ENCODE results near the gene RALGAPB.
"Not testable (repeated sequence)": the region's sequence is repeated elsewhere in the genome, so short reads cannot be mapped to it uniquely, and the experiment has no call there.

Gene RALGAPB

DNA sequence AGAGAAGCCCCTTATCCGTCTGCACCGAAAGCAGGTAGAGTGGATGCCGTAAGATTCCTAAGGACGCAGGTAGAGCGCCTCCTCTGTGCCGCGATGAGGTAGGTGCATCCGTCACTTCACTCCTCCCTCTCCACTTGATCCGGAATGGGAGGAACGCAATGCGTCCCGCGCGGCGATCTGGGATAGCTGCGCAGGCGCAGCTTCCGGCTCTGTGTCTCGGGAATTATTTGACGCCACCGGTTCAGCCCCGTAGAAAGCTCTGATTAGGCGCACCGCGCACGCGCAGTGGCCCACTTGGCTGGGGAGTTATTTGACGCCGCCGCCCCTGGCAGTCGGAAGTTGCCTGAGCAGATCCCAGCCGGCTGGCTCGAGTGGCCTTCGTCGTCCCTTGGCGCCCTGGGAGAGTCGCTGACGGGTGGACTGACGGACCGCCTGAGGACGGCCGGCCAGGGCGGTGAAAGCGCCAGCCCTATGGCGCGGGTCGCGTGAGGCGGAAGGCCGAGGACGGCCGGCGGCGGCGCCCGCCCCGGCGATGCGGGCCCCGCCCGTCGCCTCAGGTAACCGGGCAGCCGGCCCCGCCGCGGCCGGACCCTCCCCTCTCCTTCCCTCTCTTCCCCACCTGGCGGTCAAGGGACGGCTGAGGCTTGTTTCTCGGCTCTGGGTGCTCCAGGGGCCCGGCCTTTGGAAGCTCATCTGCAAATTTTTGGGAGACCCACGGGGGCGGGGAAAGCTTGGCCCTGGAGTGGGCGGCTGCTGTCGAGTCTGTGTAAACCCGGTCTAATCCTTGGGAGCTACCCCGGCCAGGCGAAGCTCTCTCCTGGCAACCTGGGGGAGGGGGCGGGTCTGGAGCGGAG is at the start of gene RALGAPB:
TSS of gene RALGAPB (plus strand) at position 331 of the 854 bp plus-strand sequence. CDS start 15,590 bp downstream, outside the sequence.
- H3K9ac ChIP-seq (ENCODE audit: low read depth, low read length) = peak within 1 kb of the TSS; percentile 80
- H3K9me3 ChIP-seq (ENCODE audit: control insufficient read depth, insufficient read depth, low read length) = no peaks in the 10 kb centered on the region
- peak within 1 kb of the TSS; percentile 54 for H3K4me3 ChIP-seq (ENCODE audit: low read depth, low read length)
- no peaks in the 10 kb centered on the region for H3K27me3 ChIP-seq (ENCODE audit: control insufficient read depth, insufficient read depth, low read length)
- H3K36me3 ChIP-seq (ENCODE audit: control insufficient read depth, insufficient read depth, low read length) = no peaks in the 10 kb centered on the region
- no peaks in the 10 kb centered on the region for H3K4me1 ChIP-seq (ENCODE audit: control insufficient read depth, insufficient read depth, low read length)

DNA sequence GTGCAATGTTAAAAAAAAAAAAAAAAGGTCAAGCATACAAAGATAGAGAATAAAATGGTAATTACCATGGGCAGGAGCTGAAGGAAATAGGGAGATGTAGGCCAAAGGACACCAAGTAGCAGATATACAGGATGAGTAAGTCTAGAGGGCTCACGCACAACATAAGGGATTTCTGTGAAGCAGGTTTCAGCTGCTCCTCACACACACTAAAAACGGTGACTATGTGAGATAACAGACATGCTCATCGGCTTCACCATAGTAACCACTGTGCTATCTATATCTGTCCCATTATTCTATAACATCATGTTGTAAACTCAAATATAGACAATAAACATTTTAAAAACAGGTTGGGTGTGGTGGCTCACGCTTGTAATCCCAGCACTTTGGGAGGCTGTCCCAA is 49.1 kb upstream of the RALGAPB start:
- Histone ChIP-seq H3K27me3 (ENCODE audit: control insufficient read depth, insufficient read depth, low read length) (no peaks in the 10 kb centered on the region), H3K4me3 (ENCODE audit: low read depth, low read length) (no peak overlapping the region), H3K4me1 (ENCODE audit: control insufficient read depth, insufficient read depth, low read length) (no peaks in the 10 kb centered on the region), H3K36me3 (ENCODE audit: control insufficient read depth, insufficient read depth, low read length) (peaks cover 85% of the 10 kb centered on the region), H3K9me3 (ENCODE audit: control insufficient read depth, insufficient read depth, low read length) (no peaks in the 10 kb centered on the region), H3K9ac (ENCODE audit: low read depth, low read length) (no peak overlapping the region)

DNA sequence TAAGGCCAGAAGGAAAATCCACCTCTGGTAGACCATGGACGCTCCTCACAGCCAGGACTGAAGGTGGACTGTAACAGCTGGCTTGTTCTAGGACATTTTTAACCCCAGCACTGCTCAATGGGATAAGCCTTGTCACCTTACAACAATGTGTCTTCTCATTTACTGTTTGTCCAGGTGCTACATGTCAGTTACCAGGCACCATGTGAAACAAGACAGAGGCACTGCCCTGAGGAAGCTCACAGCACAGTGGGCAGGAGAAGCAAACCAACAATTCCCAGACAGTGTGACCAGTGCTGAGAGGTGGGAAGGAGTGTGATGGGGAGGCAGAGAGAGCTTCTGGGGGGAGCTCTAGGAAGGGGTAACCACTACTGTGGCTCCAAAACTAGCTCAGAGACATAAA is 48.2 kb upstream of the RALGAPB start:
- Histone ChIP-seq H3K9me3 (ENCODE audit: control insufficient read depth, insufficient read depth, low read length) (no peaks in the 10 kb centered on the region), H3K27me3 (ENCODE audit: control insufficient read depth, insufficient read depth, low read length) (no peaks in the 10 kb centered on the region), H3K4me3 (ENCODE audit: low read depth, low read length) (no peak overlapping the region), H3K9ac (ENCODE audit: low read depth, low read length) (no peak overlapping the region), H3K4me1 (ENCODE audit: control insufficient read depth, insufficient read depth, low read length) (no peaks in the 10 kb centered on the region), H3K36me3 (ENCODE audit: control insufficient read depth, insufficient read depth, low read length) (peaks cover 87% of the 10 kb centered on the region)

DNA sequence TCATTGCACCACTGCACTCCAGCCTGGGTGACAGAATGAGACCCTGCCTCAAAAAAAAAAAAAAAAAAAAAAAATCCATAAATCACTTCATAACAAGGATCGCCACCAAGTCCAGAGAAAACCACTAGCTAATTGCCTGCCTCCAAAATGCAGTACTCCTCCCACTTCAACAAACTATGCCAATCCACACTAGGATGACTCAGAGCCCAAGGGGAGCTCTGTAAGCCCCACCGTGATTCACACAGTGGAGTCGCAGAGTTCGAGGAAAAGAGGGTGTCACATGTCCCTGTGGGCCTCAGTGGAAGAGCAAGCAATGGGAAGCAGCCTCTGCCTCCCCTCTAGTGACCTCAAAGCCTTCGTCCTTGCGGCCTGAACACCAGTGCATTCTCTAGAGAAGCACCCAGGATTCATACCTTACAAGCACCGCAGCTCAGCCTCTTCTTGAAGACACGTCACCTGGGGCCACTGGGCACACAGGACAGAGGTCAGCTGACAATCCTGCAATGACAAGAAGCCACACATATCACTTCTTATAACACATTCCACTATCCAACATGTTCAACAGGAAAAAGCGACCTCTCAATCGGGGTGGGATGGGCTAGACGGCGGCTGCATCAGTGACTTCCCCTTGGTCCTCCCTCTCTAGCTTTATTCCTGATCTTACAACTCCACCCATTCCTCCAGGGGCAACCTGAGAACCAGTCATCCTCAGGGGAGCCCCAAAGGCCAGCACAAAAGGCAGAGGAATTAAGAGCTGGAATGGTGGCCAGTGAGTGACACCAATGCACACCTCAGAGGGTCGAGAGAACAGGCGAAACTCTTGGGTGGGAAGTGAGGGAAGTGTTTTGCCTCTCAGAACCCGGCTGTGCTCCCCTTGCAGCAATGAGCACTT is 46.4 kb upstream of the RALGAPB start:
- Histone ChIP-seq H3K9me3 (ENCODE audit: control insufficient read depth, insufficient read depth, low read length) (no peaks in the 10 kb centered on the region), H3K9ac (ENCODE audit: low read depth, low read length) (no peak overlapping the region), H3K4me3 (ENCODE audit: low read depth, low read length) (no peak overlapping the region), H3K27me3 (ENCODE audit: control insufficient read depth, insufficient read depth, low read length) (no peaks in the 10 kb centered on the region), H3K4me1 (ENCODE audit: control insufficient read depth, insufficient read depth, low read length) (no peaks in the 10 kb centered on the region), H3K36me3 (ENCODE audit: control insufficient read depth, insufficient read depth, low read length) (peaks cover 84% of the 10 kb centered on the region)

DNA sequence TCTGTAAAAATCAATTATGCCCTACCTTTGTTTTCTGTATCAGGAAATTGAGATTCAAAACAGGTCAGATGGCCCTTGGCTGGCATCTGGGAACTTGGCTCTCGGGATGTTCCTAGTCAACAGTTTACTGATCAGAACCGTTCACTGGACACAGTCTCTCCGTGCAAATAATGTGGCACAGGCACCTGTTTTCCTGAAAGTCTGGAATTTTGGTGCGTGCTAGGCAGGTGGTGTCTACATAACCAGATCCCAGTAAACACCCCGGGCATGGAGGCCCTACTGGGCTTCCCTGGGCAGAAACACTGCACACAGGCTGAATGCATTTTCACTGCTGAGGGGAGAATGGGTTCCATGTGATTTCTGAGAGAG is 45.0 kb upstream of the RALGAPB start:
- Histone ChIP-seq H3K36me3 (ENCODE audit: control insufficient read depth, insufficient read depth, low read length) (peaks cover 88% of the 10 kb centered on the region), H3K4me3 (ENCODE audit: low read depth, low read length) (no peak overlapping the region), H3K9ac (ENCODE audit: low read depth, low read length) (no peak overlapping the region), H3K4me1 (ENCODE audit: control insufficient read depth, insufficient read depth, low read length) (peaks cover 2% of the 10 kb centered on the region), H3K9me3 (ENCODE audit: control insufficient read depth, insufficient read depth, low read length) (no peaks in the 10 kb centered on the region), H3K27me3 (ENCODE audit: control insufficient read depth, insufficient read depth, low read length) (no peaks in the 10 kb centered on the region)

DNA sequence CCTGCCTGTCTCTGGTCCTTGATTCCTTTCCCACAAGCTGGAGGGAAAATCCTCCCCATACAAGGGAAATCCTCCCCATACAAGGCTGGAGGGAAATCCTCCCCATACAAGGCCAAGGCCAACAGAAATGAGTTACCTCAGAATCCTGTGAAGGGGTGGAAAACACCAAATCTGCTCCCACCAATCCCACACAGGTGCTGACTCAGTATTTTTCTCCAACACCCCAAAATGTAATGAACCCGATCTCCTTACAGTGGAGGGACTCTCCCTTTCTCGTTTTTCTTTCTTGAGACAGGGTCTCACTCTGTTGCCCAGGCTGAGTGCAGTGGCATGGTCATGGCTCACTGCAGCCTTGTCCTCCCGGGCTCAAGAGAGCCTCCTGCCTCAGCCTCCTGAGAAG is 43.8 kb upstream of the RALGAPB start:
- Histone ChIP-seq H3K27me3 (ENCODE audit: control insufficient read depth, insufficient read depth, low read length) (no peaks in the 10 kb centered on the region), H3K9ac (ENCODE audit: low read depth, low read length) (no peak overlapping the region), H3K4me3 (ENCODE audit: low read depth, low read length) (no peak overlapping the region), H3K36me3 (ENCODE audit: control insufficient read depth, insufficient read depth, low read length) (peaks cover 95% of the 10 kb centered on the region), H3K4me1 (ENCODE audit: control insufficient read depth, insufficient read depth, low read length) (peaks cover 8% of the 10 kb centered on the region), H3K9me3 (ENCODE audit: control insufficient read depth, insufficient read depth, low read length) (no peaks in the 10 kb centered on the region)

DNA sequence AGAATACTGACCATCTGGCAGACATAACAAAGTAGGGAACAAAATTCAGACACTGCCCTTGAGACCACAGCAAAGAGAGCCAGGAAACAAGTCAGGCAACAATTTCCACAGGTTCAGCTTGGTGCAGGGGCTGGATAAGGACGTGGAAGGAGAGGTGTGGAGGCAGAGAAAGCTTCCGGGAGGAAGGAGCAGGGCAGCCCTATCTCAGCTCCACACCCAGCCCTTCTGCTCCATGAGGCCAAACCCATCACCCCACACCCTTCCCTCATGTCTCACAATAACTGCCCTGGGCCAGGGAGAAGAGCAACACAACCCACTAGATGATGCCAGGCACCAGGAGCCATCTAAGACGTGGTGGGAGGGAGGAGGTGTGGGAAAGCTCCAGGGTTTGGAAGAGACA is 43.3 kb upstream of the RALGAPB start:
- Histone ChIP-seq H3K36me3 (ENCODE audit: control insufficient read depth, insufficient read depth, low read length) (peaks cover 93% of the 10 kb centered on the region), H3K4me3 (ENCODE audit: low read depth, low read length) (no peak overlapping the region), H3K4me1 (ENCODE audit: control insufficient read depth, insufficient read depth, low read length) (peaks cover 10% of the 10 kb centered on the region), H3K9ac (ENCODE audit: low read depth, low read length) (no peak overlapping the region), H3K27me3 (ENCODE audit: control insufficient read depth, insufficient read depth, low read length) (no peaks in the 10 kb centered on the region), H3K9me3 (ENCODE audit: control insufficient read depth, insufficient read depth, low read length) (no peaks in the 10 kb centered on the region)

DNA sequence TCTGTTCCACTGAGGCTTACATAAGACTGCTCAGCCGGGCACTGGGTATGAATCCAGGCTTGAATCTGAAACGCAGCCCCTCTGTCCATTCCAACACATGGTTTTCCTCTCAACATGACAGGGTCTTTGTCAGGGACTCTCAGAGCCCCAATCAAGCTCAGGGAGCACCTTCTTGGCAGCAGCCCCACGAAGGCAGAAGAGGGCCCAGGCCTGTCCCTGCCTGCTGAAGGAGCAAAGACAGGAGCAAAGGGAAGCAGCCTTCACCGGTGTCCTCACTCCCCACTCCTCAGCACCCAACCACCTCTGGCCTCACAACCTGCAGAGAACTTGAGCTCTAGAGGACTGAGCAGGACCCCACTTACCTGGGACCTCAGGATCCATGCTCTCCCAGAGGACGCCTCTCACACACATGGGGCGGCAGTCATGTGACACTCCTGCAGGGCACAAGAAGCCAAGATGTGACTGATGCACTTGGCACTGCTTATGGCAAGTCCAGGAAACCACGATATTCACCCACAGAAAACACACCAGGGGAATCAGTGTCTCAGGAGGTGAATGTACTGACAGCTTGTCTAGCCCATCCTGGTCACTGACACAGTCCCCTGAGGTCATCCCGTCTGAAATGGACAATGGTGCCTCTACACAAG is 41.8 kb upstream of the RALGAPB start:
- H3K9ac ChIP-seq (ENCODE audit: low read depth, low read length) = no peak overlapping the region
- H3K4me3 ChIP-seq (ENCODE audit: low read depth, low read length) = no peak overlapping the region
- H3K9me3 ChIP-seq (ENCODE audit: control insufficient read depth, insufficient read depth, low read length) = no peaks in the 10 kb centered on the region
- H3K36me3 ChIP-seq (ENCODE audit: control insufficient read depth, insufficient read depth, low read length) = peaks cover 78% of the 10 kb centered on the region
- no peaks in the 10 kb centered on the region for H3K27me3 ChIP-seq (ENCODE audit: control insufficient read depth, insufficient read depth, low read length)
- peaks cover 13% of the 10 kb centered on the region for H3K4me1 ChIP-seq (ENCODE audit: control insufficient read depth, insufficient read depth, low read length)

DNA sequence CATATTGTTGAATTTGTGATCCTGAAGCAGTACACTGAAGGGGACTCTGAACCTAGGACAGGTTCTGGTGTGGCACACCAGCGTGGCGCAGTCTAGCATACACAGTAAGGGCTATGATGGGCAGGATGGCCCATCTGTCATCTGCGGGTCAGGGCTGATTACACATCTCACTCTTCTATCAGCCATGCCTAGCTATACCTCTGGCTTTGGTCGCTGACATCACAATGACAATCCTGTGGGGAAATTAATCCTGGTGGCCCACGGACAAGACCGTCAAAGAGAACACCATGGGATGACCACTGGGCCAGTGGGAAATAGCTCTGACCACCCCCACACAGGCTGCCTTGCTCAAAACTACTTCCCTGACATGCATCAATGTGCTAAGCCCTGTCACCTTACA is 40.4 kb upstream of the RALGAPB start:
- peaks cover 13% of the 10 kb centered on the region for H3K4me1 ChIP-seq (ENCODE audit: control insufficient read depth, insufficient read depth, low read length)
- H3K4me3 ChIP-seq (ENCODE audit: low read depth, low read length) = peak overlapping the region; percentile 37
- no peaks in the 10 kb centered on the region for H3K9me3 ChIP-seq (ENCODE audit: control insufficient read depth, insufficient read depth, low read length)
- H3K9ac ChIP-seq (ENCODE audit: low read depth, low read length) = no peak overlapping the region
- H3K36me3 ChIP-seq (ENCODE audit: control insufficient read depth, insufficient read depth, low read length) = peaks cover 63% of the 10 kb centered on the region
- no peaks in the 10 kb centered on the region for H3K27me3 ChIP-seq (ENCODE audit: control insufficient read depth, insufficient read depth, low read length)

DNA sequence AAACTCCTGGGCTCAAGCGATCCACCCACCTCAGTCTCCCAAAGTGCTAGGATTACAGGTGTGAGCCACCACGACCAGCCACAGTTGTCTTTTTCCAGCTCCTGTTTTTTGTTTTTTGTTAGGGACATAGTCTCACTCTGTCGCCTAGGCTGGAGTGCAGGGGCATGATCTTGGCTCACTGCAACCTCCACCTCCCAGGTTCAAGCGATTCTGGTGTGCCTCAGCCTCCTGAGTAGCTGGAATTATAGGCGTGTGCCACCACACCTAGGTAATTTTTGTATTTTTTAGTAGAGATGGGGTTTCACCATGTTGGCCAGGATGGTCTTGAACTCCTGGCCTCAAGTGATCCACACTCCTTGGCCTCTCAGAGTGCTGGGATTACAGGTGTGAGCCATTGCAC is 39.8 kb upstream of the RALGAPB start:
- Histone ChIP-seq H3K4me3 (ENCODE audit: low read depth, low read length) (peak overlapping the region; percentile 37), H3K36me3 (ENCODE audit: control insufficient read depth, insufficient read depth, low read length) (peaks cover 57% of the 10 kb centered on the region), H3K4me1 (ENCODE audit: control insufficient read depth, insufficient read depth, low read length) (peaks cover 13% of the 10 kb centered on the region)
- not testable (repeated sequence) for H3K9me3 ChIP-seq (ENCODE audit: control insufficient read depth, insufficient read depth, low read length); H3K27me3 ChIP-seq (ENCODE audit: control insufficient read depth, insufficient read depth, low read length); H3K9ac ChIP-seq (ENCODE audit: low read depth, low read length)

DNA sequence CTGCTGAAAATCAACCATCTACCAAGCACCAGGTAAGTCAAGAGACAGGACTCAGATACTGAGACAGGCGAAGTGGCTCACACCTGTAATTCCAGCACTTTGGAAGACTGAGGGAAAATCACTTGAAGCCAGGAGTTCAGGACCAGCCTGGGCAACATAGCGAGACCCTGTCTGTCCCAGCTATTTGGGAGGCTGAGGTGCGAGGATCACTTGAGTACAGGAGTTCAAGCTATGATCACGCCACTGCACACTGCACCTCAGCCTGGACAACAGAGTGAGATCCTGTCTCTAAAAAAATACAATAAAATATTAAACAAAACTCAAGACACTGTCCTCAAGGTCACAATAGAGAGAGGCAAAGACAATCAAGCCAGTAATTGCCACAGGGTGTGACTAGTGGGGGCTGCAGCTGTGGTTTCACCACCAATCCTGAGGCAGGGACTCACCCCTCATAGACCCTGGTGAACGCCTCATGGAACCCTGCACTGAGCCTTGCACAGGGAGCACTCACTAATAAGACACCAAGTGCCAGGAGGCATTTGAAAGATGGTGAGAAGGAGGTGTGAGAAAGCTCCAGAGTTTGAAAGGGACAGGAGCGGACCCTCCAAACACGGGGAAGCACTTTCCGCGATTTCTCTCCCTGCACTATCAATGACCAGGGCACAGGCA is 39.2 kb upstream of the RALGAPB start:
- Histone ChIP-seq H3K9ac (ENCODE audit: low read depth, low read length) (peak overlapping the region; percentile 97), H3K4me3 (ENCODE audit: low read depth, low read length) (peak overlapping the region; percentile 90), H3K9me3 (ENCODE audit: control insufficient read depth, insufficient read depth, low read length) (no peaks in the 10 kb centered on the region), H3K36me3 (ENCODE audit: control insufficient read depth, insufficient read depth, low read length) (peaks cover 52% of the 10 kb centered on the region), H3K4me1 (ENCODE audit: control insufficient read depth, insufficient read depth, low read length) (peaks cover 13% of the 10 kb centered on the region), H3K27me3 (ENCODE audit: control insufficient read depth, insufficient read depth, low read length) (no peaks in the 10 kb centered on the region)

Data from iPS-15b (cell line).